Renal cortical epithelial cell (primary cell): ENCODE data around the gene LRRC75A. TPM values are rescaled to one million over a fixed set of nuclear protein-coding genes. Genes with fewer than 3 reads are reported as not detected.

Experiments
- DNase-seq: peaks from one replicate; pipeline ENCODE4 v3.0.0-alpha.2; 2011; ENCODE audit warnings: low read depth
- total RNA-seq: library from RNA; depleted of rRNA; stranded (reverse); fragments of >200 nt; gene quantifications from 2 replicates; pipeline ENCODE4 v1.2.3, GENCODE V29; 2014

LRRC75A gene
- total RNA-seq, 1 donor from 2014 or later: 0.30 TPM

- DNase-seq: no peak
Observed at GRCh38 chr17:16493531-16494046, 1.6 kb upstream of the LRRC75A start.

- no peak for DNase-seq
Observed at GRCh38 chr17:16492613-16493530, 879 bp upstream of the LRRC75A start.

- no peak for DNase-seq
Observed at GRCh38 chr17:16491131-16491702, 776 bp downstream of the LRRC75A start.

GRCh38 chr17:16489431-16489830 lies 2.6 kb downstream of the LRRC75A start:
- DNase-seq: no peak

GRCh38 chr17:16488968-16489337 lies 3.0 kb downstream of the LRRC75A start:
- no peak for DNase-seq

GRCh38 chr17:16488186-16488967 lies 3.6 kb downstream of the LRRC75A start:
- no peak for DNase-seq

- DNase-seq: peak; percentile 87
Observed at GRCh38 chr17:16486373-16487250, 5.4 kb downstream of the LRRC75A start.

GRCh38 chr17:16484445-16485175 lies 7.4 kb downstream of the LRRC75A start:
- DNase-seq: no peak

GRCh38 chr17:16483021-16483645 lies 8.9 kb downstream of the LRRC75A start:
- no peak for DNase-seq

- DNase-seq: no peak
Observed at GRCh38 chr17:16482253-16482652, 9.7 kb downstream of the LRRC75A start.

GRCh38 chr17:16480995-16481394 lies 11.0 kb downstream of the LRRC75A start:
- DNase-seq: no peak

GRCh38 chr17:16479264-16479663 lies 12.7 kb downstream of the LRRC75A start:
- no peak for DNase-seq

GRCh38 chr17:16478649-16479048 lies 13.3 kb downstream of the LRRC75A start:
- no peak for DNase-seq

GRCh38 chr17:16477666-16478065 lies 14.3 kb downstream of the LRRC75A start:
- DNase-seq: no peak

- DNase-seq: peak; percentile 87
Observed at GRCh38 chr17:16477255-16477654, 14.7 kb downstream of the LRRC75A start.

GRCh38 chr17:16475179-16475704 lies 16.8 kb downstream of the LRRC75A start:
- no peak for DNase-seq

GRCh38 chr17:16474012-16474725 lies 17.8 kb downstream of the LRRC75A start:
- DNase-seq: no peak

- DNase-seq: no peak
Observed at GRCh38 chr17:16473044-16474011, 18.7 kb downstream of the LRRC75A start.
